Endothelial cell of umbilical vein (primary cell): ENCODE data around the gene EIF2B4. TPM values are rescaled to one million over a fixed set of nuclear protein-coding genes. Genes with fewer than 3 reads are reported as not detected.

Experiments
- BruUV-seq: library from RNA; stranded (reverse); fragments of 400-500 nt; replicated peaks from 2 replicates; lab custom pipeline; 2021; lab: Mats Ljungman, UMichigan
- CTCF ChIA-PET: fragments of 300-600, 350-600 bp; sonication (Branson Sonifier 250); formaldehyde crosslinking; loops from one replicate; lab custom pipeline; 2021; ENCODE audit warnings: antibody characterized with exemption, inconsistent platforms; lab: Charles Lee
- POLR2A ChIA-PET: fragments of 300-600, 350-600 bp; sonication (Branson Sonifier 250); formaldehyde crosslinking; loops from one replicate; lab custom pipeline; 2021; ENCODE audit warnings: antibody characterized with exemption, inconsistent platforms; lab: Charles Lee
- DNase-seq: peaks from one replicate; pipeline ENCODE4 v3.0.0-alpha.2; 2011; ENCODE audit warnings: low read depth, low spot score
- FAIRE-seq: peaks from 2 replicates; lab custom pipeline; 2011; peaks lifted over from hg19 to GRCh38; lab: Jason Lieb, UNC
- H2AFZ ChIP-seq: 2 replicates; pipeline ENCODE4 v1.6.0; 2012; ENCODE audit warnings: low read depth, low read length, control low read depth, inconsistent platforms
- H3K27ac ChIP-seq: 2 replicates; pipeline ENCODE4 v1.5.1; 2011; ENCODE audit warnings: low read depth, mild to moderate bottlenecking, control low read depth, low read length, moderate library complexity; ENCODE audit not compliant: insufficient read depth
- H3K27me3 ChIP-seq, 2 experiments: 2 replicates each; pipeline versions ENCODE4 v1.6.0 to v1.6.1; 2011; ENCODE audit warnings: low read length in 2 of 2, mixed read lengths in 1 of 2; ENCODE audit not compliant: control insufficient read depth in 2 of 2, insufficient read depth in 2 of 2
- H3K36me3 ChIP-seq, 2 experiments: 2 replicates in 1 of 2; 3 replicates in 1 of 2; pipeline ENCODE4 v1.5.1; 2011; ENCODE audit warnings: low read length in 2 of 2, mild to moderate bottlenecking in 1 of 2, moderate library complexity in 1 of 2; ENCODE audit not compliant: control insufficient read depth in 2 of 2, insufficient read depth in 2 of 2; ENCODE audit errors: extremely low read depth in 1 of 2
- H3K4me1 ChIP-seq: 3 replicates; pipeline ENCODE4 v1.5.1; 2011; ENCODE audit warnings: mild to moderate bottlenecking, low read length; ENCODE audit not compliant: control insufficient read depth, insufficient read depth; ENCODE audit errors: extremely low read depth
- H3K4me2 ChIP-seq: 2 replicates; pipeline ENCODE4 v1.6.1; 2011; ENCODE audit warnings: low read length, control low read depth, mixed read lengths; ENCODE audit not compliant: insufficient read depth
- H3K4me3 ChIP-seq, 3 experiments: fragments of 200-600 bp in 1 of 3; sonication (generic), shearing (Covaris generic) in 1 of 3; replicated peaks in 1 of 3; 2 replicates each; pipeline ENCODE4 v1.5.1; 2011 to 2016; ENCODE audit warnings: control low read depth in 3 of 3, low read length in 3 of 3, mild to moderate bottlenecking in 2 of 3, inconsistent platforms in 1 of 3, low read depth in 1 of 3, moderate library complexity in 1 of 3; ENCODE audit not compliant: insufficient read depth in 1 of 3
- H3K79me2 ChIP-seq: 2 replicates; pipeline ENCODE4 v1.6.0; 2012; ENCODE audit warnings: low read length, inconsistent platforms; ENCODE audit not compliant: control insufficient read depth, insufficient read depth
- H3K9ac ChIP-seq: replicated peaks from 2 replicates; pipeline ENCODE3; 2011; ENCODE audit warnings: low read length, control low read depth; ENCODE audit not compliant: insufficient read depth; ENCODE audit errors: extremely low read depth
- H3K9me1 ChIP-seq: replicated peaks from 3 replicates; pipeline ENCODE4 v1.6.0; 2011; ENCODE audit warnings: mild to moderate bottlenecking, low read length; ENCODE audit not compliant: control insufficient read depth, insufficient read depth; ENCODE audit errors: extremely low read depth
- H3K9me3 ChIP-seq: replicated peaks from 2 replicates; pipeline ENCODE4 v1.5.1; 2012; ENCODE audit warnings: low read length, inconsistent platforms; ENCODE audit not compliant: control insufficient read depth, insufficient read depth
- H4K20me1 ChIP-seq: replicated peaks from 2 replicates; pipeline ENCODE3; 2011; ENCODE audit warnings: mild to moderate bottlenecking, low read length; ENCODE audit not compliant: control insufficient read depth, insufficient read depth; ENCODE audit errors: extremely low read depth
- CTCF ChIP-seq, 2 donors: IDR thresholded peaks; 1 replicate in 1 of 2; 2 replicates in 1 of 2; pipeline ENCODE4 v1.5.1; 2011; ENCODE audit warnings: low read length in 2 of 2, mild to moderate bottlenecking in 2 of 2, moderate library complexity in 2 of 2, control low read depth in 1 of 2, inconsistent platforms in 1 of 2, low read depth in 1 of 2; ENCODE audit not compliant: insufficient read depth in 1 of 2; ENCODE audit errors: extremely low read depth in 1 of 2
- FOS ChIP-seq: IDR thresholded peaks from 2 replicates; pipeline ENCODE4 v1.6.1; 2011; ENCODE audit warnings: mild to moderate bottlenecking, low read length, moderate library complexity, borderline replicate concordance; ENCODE audit not compliant: insufficient read depth
- GATA2 ChIP-seq: IDR thresholded peaks from 2 replicates; pipeline ENCODE4 v1.7.0; 2011; ENCODE audit warnings: low read depth, mild to moderate bottlenecking, moderate library complexity, mixed read lengths, low read length; ENCODE audit not compliant: insufficient read length, insufficient read depth
- JUN ChIP-seq: IDR thresholded peaks from 2 replicates; pipeline ENCODE4 v1.6.1; 2011; ENCODE audit warnings: borderline replicate concordance, low read depth; ENCODE audit not compliant: insufficient read length, insufficient read depth
- MAX ChIP-seq: IDR thresholded peaks from 2 replicates; pipeline ENCODE4 v1.6.1; 2011; ENCODE audit not compliant: insufficient read depth, insufficient read length
- POLR2A ChIP-seq: IDR thresholded peaks from 2 replicates; pipeline ENCODE4 v1.6.1; 2012; ENCODE audit warnings: low read depth, mild to moderate bottlenecking, control low read depth, low read length
- POLR2AphosphoS5 ChIP-seq: IDR thresholded peaks from 2 replicates; pipeline ENCODE4 v1.6.1; 2012; ENCODE audit warnings: low read depth, mild to moderate bottlenecking, control low read depth, low read length, moderate library complexity; ENCODE audit not compliant: insufficient read depth
- dilution Hi-C: fragments of 300-500 bp; cut with MboI; formaldehyde crosslinking; loops from one replicate; pipeline ENCODE4 v1.15.0; 2019; ENCODE audit warnings: low sequenced_read_pairs; ENCODE audit not compliant: extremely low pct_ligation_motif_present
- intact Hi-C: fragments of 100-400 bp; cut with micrococcal nuclease; formaldehyde crosslinking; loops from one replicate; pipeline ENCODE4 v1.10.0; 2022
- polyA plus RNA-seq, 4 experiments: library from polyadenylated mRNA; depleted of rRNA in 3 of 4; stranded (reverse) in 3 of 4; unstranded in 1 of 4; fragments of >200 nt; gene quantifications; 2 replicates each; pipeline versions ENCODE4 v1.2.1 to v1.2.3, GENCODE V29; 2011 to 2012; ENCODE audit warnings: missing spikeins in 1 of 4
- total RNA-seq: library from RNA; stranded (reverse); gene quantifications from 2 replicates; pipeline ENCODE4 v1.2.3, GENCODE V29; 2021

Gene EIF2B4
- total and polyA plus RNA-seq, 2 donors (not counting 3 experiments of a cell fraction or from before 2014, with no cell fraction given): 43.7 to 63.2 TPM

DNA sequence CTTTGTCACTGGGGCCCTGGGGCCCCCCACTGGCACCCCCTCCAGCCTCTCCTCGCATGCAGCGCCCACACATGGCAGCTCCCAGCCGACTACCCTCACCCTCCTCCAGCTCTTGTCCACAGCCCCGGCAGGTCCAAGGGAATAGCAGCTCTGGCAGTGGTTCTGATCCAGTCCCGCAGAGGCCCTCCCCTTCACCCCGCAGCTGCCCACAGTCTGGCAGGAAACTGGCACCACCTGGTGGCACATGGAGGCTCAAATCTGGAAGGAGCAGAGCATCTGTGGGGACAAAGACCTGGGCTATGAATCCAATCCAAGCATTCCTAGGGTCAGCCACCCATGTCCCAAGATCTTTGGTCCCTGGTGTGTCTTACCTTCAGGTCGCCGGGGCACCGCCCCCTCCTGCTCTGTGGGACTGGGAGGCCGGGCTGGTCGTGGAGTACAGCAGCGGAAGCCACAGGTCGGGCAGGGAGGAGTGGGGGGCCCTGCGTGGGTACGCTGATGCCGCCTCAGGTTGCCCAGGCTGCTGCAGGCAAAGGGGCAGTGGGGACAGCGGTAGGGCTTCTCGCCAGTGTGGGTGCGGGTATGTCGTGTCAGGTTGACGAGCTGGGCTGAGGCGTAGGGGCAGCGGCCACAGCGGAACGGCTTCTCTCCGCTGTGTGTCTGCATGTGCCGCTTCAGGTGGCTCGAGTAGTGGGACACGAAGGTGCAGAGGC, 8.1 kb upstream of the EIF2B4 start:
- no peaks in the 10 kb centered on the region for H3K27me3 ChIP-seq
- no peak overlapping the region for H3K27ac ChIP-seq
- intact Hi-C loops (no loop called here), dilution Hi-C loops (no loop called here)
- H3K4me1 ChIP-seq: peaks cover 17% of the 10 kb centered on the region
- no peak overlapping the region for H2AFZ ChIP-seq
- H3K4me2 ChIP-seq: no peak overlapping the region
- CTCF ChIA-PET: no interaction called here
- TF ChIP-seq POLR2A: peak; percentile 60
- TF ChIP-seq FOS: no peak
- no peak for TF ChIP-seq MAX
- TF ChIP-seq POLR2AphosphoS5: peak; percentile 54
- no peak for TF ChIP-seq GATA2
- TF ChIP-seq CTCF (IDR thresholded peaks at IDR 0.05; ENCODE audit: extremely low read depth in 1 of 2, insufficient read depth in 1 of 2, low read depth in 1 of 2, low read length in 2 of 2): peak in 1 of 2 donors; percentile 10
- no peak for TF ChIP-seq JUN
- H3K9ac ChIP-seq: no peak overlapping the region
- POLR2A ChIA-PET: no interaction called here
- BruUV-seq: no TSS peak
- FAIRE-seq (no peak), DNase-seq (no peak)
- H3K36me3 ChIP-seq: peaks cover 24 to 54% of the 10 kb centered on the region in 2 experiments
- H3K9me1 ChIP-seq: no peaks in the 10 kb centered on the region
- H3K79me2 ChIP-seq: peaks cover 21% of the 10 kb centered on the region
- no peak overlapping the region for H3K4me3 ChIP-seq
- no peaks in the 10 kb centered on the region for H4K20me1 ChIP-seq
- H3K9me3 ChIP-seq: no peaks in the 10 kb centered on the region
